SIG-M5 treated with dmso at 0.1 percent for 504 hours (cell line): Measurements from ENCODE around the gene CAPN8.

Experiments used
- DNase-seq: peaks from one replicate; lab custom pipeline; 2025; ENCODE audit not compliant: unreplicated experiment; lab: John Stamatoyannopoulos, UW

CAPN8 gene

GRCh38 chr1:223665592-223666312 lies at the start of gene CAPN8:
Gene CAPN8 (minus strand): TSS chr1:223665701. CDS start chr1:223665646, 55 bp downstream.
- peak; percentile 17 for DNase-seq

GRCh38 chr1:223714849-223715603 lies 49.5 kb upstream of the CAPN8 start:
- peak; percentile 87 for DNase-seq

GRCh38 chr1:223714421-223714724 lies 48.9 kb upstream of the CAPN8 start:
- DNase-seq = no peak

- DNase-seq = no peak
Observed at GRCh38 chr1:223713546-223714420, 48.3 kb upstream of the CAPN8 start.

GRCh38 chr1:223712850-223713474 lies 47.5 kb upstream of the CAPN8 start:
- DNase-seq = no peak

- peak; percentile 63 for DNase-seq
Observed at GRCh38 chr1:223712194-223712849, 46.8 kb upstream of the CAPN8 start, which contains the start of gene CAPN2. Gene CAPN2 (plus strand): TSS chr1:223712539. CDS start chr1:223712641, 102 bp downstream.

GRCh38 chr1:223711747-223712193 lies 46.3 kb upstream of the CAPN8 start:
- DNase-seq = no peak

- no peak for DNase-seq
Observed at GRCh38 chr1:223711173-223711572, 45.7 kb upstream of the CAPN8 start.

- no peak for DNase-seq
Observed at GRCh38 chr1:223710179-223711133, 45.0 kb upstream of the CAPN8 start.

GRCh38 chr1:223709598-223709997 lies 44.1 kb upstream of the CAPN8 start:
- peak; percentile 30 for DNase-seq

GRCh38 chr1:223708651-223709268 lies 43.3 kb upstream of the CAPN8 start:
- no peak for DNase-seq

GRCh38 chr1:223708001-223708359 lies 42.5 kb upstream of the CAPN8 start:
- DNase-seq = no peak

- DNase-seq = peak; percentile 28
Observed at GRCh38 chr1:223707256-223708000, 41.9 kb upstream of the CAPN8 start.

- no peak for DNase-seq
Observed at GRCh38 chr1:223706077-223706973, 40.8 kb upstream of the CAPN8 start.

- DNase-seq = no peak
Observed at GRCh38 chr1:223704921-223705878, 39.7 kb upstream of the CAPN8 start.

GRCh38 chr1:223703668-223704013 lies 38.1 kb upstream of the CAPN8 start:
- DNase-seq = no peak
